MM.1S (cell line): Measurements from ENCODE around the gene NARF.

ENCODE experiments used
- DNase-seq: peaks from one replicate; pipeline ENCODE4 v3.0.0-alpha.2; 2015
- H2AFZ ChIP-seq: fragments of 300-600 bp; sonication (generic); 2 replicates; pipeline ENCODE4 v1.6.0; 2016; ENCODE audit warnings: antibody characterized with exemption, low read length
- H3F3A ChIP-seq: fragments of 300-600 bp; sonication (generic); 2 replicates; pipeline ENCODE4 v1.6.1; 2016; ENCODE audit warnings: mild to moderate bottlenecking, antibody characterized with exemption, low read length, moderate library complexity, mixed read lengths; ENCODE audit not compliant: insufficient read depth
- H3K27ac ChIP-seq: fragments of 300-600 bp; sonication (generic); 2 replicates; pipeline ENCODE4 v1.5.1; 2016; ENCODE audit warnings: mild to moderate bottlenecking, low read length
- H3K27me3 ChIP-seq: fragments of 300-600 bp; sonication (generic); replicated peaks from 2 replicates; pipeline ENCODE4 v1.6.0; 2016; ENCODE audit warnings: low read length; ENCODE audit not compliant: insufficient read depth
- H3K36me3 ChIP-seq: fragments of 300-600 bp; sonication (generic); replicated peaks from 2 replicates; pipeline ENCODE4 v1.6.1; 2016; ENCODE audit warnings: mild to moderate bottlenecking, low read length, mixed read lengths; ENCODE audit not compliant: insufficient read depth
- H3K4me1 ChIP-seq: fragments of 300-600 bp; sonication (generic); 2 replicates; pipeline ENCODE4 v1.6.1; 2016; ENCODE audit warnings: low read length, mixed read lengths
- H3K4me2 ChIP-seq: fragments of 300-600 bp; sonication (generic); 2 replicates; pipeline ENCODE4 v1.6.0; 2016; ENCODE audit warnings: low read depth, low read length
- H3K4me3 ChIP-seq: fragments of 300-600 bp; sonication (generic); 2 replicates; pipeline ENCODE4 v1.5.1; 2016; ENCODE audit warnings: low read length, mixed read lengths
- H3K79me2 ChIP-seq: fragments of 300-600 bp; sonication (generic); 2 replicates; pipeline ENCODE4 v1.6.1; 2016; ENCODE audit warnings: mixed run types, low read length, mixed read lengths
- H3K9ac ChIP-seq: fragments of 300-600 bp; sonication (generic); 2 replicates; pipeline ENCODE4 v1.6.1; 2016; ENCODE audit warnings: low read length, mixed read lengths
- H3K9me2 ChIP-seq: fragments of 300-600 bp; sonication (generic); replicated peaks from 2 replicates; pipeline ENCODE4 v1.6.1; 2016; ENCODE audit warnings: mild to moderate bottlenecking, low read length, mixed read lengths; ENCODE audit not compliant: insufficient read depth
- H3K9me3 ChIP-seq: fragments of 300-600 bp; sonication (generic); replicated peaks from 2 replicates; pipeline ENCODE4 v1.6.1; 2016; ENCODE audit warnings: mild to moderate bottlenecking, low read length, mixed read lengths; ENCODE audit not compliant: insufficient read depth
- H4K20me1 ChIP-seq: fragments of 300-600 bp; sonication (generic); 2 replicates; pipeline ENCODE4 v1.6.1; 2016; ENCODE audit warnings: mild to moderate bottlenecking, low read length, moderate library complexity, mixed read lengths; ENCODE audit not compliant: insufficient read depth
- EZH2 ChIP-seq: fragments of 300-600 bp; sonication (generic); optimal IDR thresholded peaks from 2 replicates; pipeline ENCODE3; 2017; ENCODE audit warnings: low read depth, mild to moderate bottlenecking, antibody characterized with exemption, low read length, mixed read lengths
- EZH2phosphoT487 ChIP-seq: fragments of 300-600 bp; sonication (generic); IDR thresholded peaks from 2 replicates; pipeline ENCODE4 v1.6.1; 2018; ENCODE audit warnings: antibody characterized with exemption, low read length
- TF ChIP-seq, protein P1 (sequence below): fragments of 300-600 bp; sonication (generic); IDR thresholded peaks from 2 replicates; pipeline ENCODE4 v1.5.1; 2016; ENCODE audit warnings: antibody characterized with exemption, low read length, mixed read lengths

Gene NARF

DNA sequence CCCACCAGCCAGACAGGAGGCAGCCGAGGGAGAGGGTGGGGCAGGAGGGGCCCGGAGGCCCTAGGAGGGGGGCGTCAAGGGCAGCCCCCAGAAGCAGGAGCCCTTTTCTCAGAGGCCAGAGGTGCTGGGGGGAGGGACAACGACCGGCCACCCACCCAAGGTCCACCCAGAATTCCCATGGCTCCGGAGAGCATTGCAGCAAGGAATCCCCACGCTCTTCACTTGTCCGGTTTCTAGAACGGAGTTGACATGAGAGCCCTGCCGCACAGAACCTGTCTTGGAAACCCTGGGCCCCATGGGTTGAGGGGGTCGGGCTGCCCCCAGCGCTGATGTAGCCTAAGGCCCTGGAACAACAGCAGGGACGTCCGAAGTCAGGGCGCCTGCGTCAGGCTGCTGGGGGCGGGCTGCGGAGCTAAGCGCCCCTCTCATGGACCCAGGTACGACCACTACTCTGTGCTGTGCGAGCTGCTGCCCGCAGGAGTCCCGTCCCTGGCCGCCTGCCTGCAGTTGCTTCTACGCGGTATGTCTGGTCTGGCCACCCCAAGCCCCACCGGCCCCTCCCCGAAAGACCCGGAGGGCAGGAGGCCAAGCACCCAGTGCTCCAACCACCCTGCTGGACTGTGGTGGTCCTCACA, 19.2 kb upstream of the NARF start:
- peaks cover 3% of the 10 kb centered on the region; the same call in 1 of the 2 replicates for H3K79me2 ChIP-seq
- no peaks in the 10 kb centered on the region for H3K9me2 ChIP-seq
- peaks cover 9% of the 10 kb centered on the region; the same call in 1 of the 2 replicates for H3K4me1 ChIP-seq
- no peaks in the 10 kb centered on the region for H3K9me3 ChIP-seq
- no peak overlapping the region for H3K4me2 ChIP-seq
- no peaks in the 10 kb centered on the region for H3K27me3 ChIP-seq
- H4K20me1 ChIP-seq, result no peaks in the 10 kb centered on the region
- no peak overlapping the region for H3K9ac ChIP-seq
- H3K27ac ChIP-seq, result no peak overlapping the region
- H3K4me3 ChIP-seq, result no peak overlapping the region
- TF ChIP-seq, protein P1, sequence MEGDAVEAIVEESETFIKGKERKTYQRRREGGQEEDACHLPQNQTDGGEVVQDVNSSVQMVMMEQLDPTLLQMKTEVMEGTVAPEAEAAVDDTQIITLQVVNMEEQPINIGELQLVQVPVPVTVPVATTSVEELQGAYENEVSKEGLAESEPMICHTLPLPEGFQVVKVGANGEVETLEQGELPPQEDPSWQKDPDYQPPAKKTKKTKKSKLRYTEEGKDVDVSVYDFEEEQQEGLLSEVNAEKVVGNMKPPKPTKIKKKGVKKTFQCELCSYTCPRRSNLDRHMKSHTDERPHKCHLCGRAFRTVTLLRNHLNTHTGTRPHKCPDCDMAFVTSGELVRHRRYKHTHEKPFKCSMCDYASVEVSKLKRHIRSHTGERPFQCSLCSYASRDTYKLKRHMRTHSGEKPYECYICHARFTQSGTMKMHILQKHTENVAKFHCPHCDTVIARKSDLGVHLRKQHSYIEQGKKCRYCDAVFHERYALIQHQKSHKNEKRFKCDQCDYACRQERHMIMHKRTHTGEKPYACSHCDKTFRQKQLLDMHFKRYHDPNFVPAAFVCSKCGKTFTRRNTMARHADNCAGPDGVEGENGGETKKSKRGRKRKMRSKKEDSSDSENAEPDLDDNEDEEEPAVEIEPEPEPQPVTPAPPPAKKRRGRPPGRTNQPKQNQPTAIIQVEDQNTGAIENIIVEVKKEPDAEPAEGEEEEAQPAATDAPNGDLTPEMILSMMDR, result no peak
- no peak for TF ChIP-seq EZH2
- H3K36me3 ChIP-seq, result no peaks in the 10 kb centered on the region
- H2AFZ ChIP-seq, result no peak overlapping the region
- peaks cover 6% of the 10 kb centered on the region for H3F3A ChIP-seq
- no peak for DNase-seq

DNA sequence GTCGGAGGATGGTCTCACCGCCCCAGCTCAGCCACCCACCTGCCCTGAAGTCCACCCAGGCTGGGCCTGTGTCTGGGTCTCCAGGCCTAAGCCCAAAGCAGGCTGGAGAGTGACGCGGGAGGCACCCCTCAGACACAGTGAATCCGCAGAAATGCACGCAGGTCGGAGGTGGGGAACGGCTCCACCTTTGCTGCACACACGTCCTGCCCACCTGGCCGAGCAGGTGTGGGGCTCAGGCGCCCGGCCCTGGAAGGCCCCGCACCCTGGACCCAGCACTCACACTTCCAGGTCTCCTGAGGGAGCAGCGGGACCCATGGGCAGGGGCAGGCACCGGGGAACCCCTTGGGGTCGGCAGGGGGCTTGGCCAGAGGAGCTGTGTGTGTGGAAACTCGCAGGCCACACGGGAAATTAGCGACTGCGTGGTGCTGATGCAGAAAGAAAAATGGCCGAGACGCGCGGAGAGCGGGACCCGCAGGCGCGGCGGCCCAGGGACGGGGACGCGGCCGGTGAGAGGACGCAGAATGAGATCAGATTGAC, 18.6 kb upstream of the NARF start:
- H3K36me3 ChIP-seq, result no peaks in the 10 kb centered on the region
- TF ChIP-seq EZH2 (no peak), EZH2phosphoT487 (no peak)
- TF ChIP-seq, protein P1, result no peak
- no peaks in the 10 kb centered on the region for H3K9me3 ChIP-seq
- no peak for DNase-seq
- H2AFZ ChIP-seq, result no peak overlapping the region
- H3K9me2 ChIP-seq, result no peaks in the 10 kb centered on the region
- peaks cover 8% of the 10 kb centered on the region for H3K79me2 ChIP-seq
- no peak overlapping the region for H3K4me2 ChIP-seq
- no peaks in the 10 kb centered on the region for H4K20me1 ChIP-seq
- H3F3A ChIP-seq, result peaks cover 6% of the 10 kb centered on the region
- H3K4me3 ChIP-seq, result no peak overlapping the region
- no peaks in the 10 kb centered on the region for H3K27me3 ChIP-seq
- no peak overlapping the region for H3K27ac ChIP-seq
- no peak overlapping the region for H3K9ac ChIP-seq
- H3K4me1 ChIP-seq, result peaks cover 6% of the 10 kb centered on the region; the same call in 1 of the 2 replicates

DNA sequence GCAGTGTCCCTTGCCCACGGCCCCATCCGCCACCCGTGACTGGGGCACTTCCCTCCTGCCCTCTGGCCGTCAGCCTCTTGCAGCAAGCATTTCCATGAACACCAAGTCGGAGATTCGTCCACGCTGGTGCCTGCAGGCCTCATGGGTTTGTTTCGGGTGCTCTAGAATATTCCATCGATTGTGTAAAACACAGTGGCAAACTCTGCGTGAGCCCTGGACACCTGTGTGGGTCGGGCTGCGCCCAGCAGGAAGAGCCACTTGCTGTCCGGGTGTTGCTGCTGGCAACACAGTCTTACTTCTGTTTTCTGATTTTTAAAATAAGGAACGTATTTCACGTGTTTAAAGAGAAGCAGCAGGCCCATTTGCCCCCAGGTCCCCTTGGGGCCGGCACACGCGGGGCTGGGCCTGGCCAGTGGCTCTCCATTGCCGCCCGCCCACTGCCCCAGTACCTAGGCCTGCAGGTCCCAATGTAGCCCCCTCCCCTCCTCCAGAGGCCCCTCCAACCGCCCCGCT, 18.0 kb upstream of the NARF start:
- no peaks in the 10 kb centered on the region for H4K20me1 ChIP-seq
- H3K36me3 ChIP-seq, result no peaks in the 10 kb centered on the region
- TF ChIP-seq EZH2phosphoT487, result no peak
- TF ChIP-seq EZH2, result no peak
- TF ChIP-seq, protein P1, result no peak
- H3K27me3 ChIP-seq, result no peaks in the 10 kb centered on the region
- no peaks in the 10 kb centered on the region for H3K9me3 ChIP-seq
- no peak overlapping the region for H3K9ac ChIP-seq
- H3K4me3 ChIP-seq, result no peak overlapping the region
- H3K4me1 ChIP-seq, result no peaks in the 10 kb centered on the region
- H3K4me2 ChIP-seq, result no peak overlapping the region
- H3F3A ChIP-seq, result peaks cover 6% of the 10 kb centered on the region
- H2AFZ ChIP-seq, result no peak overlapping the region
- H3K27ac ChIP-seq, result no peak overlapping the region
- DNase-seq, result no peak
- no peaks in the 10 kb centered on the region for H3K9me2 ChIP-seq
- peaks cover 15% of the 10 kb centered on the region for H3K79me2 ChIP-seq
